ENCODE measurements around the gene THYN1. TPM values are rescaled to one million over a fixed set of nuclear protein-coding genes. Genes with fewer than 3 reads are reported as not detected.

THYN1 gene
- total and polyA plus RNA-seq, 2 of the 13 experiments (the other 11 are each of a cell fraction or from before 2014, with no cell fraction given): 36.1 to 87.6 TPM

GRCh38 chr11:134289167-134289566, 36.0 kb upstream of the THYN1 start:
- CTCF ChIA-PET (ENCODE audit: low intra/inter-chr PET ratio, low total read pairs): no interaction called here
- FAIRE-seq: no peak

DNA sequence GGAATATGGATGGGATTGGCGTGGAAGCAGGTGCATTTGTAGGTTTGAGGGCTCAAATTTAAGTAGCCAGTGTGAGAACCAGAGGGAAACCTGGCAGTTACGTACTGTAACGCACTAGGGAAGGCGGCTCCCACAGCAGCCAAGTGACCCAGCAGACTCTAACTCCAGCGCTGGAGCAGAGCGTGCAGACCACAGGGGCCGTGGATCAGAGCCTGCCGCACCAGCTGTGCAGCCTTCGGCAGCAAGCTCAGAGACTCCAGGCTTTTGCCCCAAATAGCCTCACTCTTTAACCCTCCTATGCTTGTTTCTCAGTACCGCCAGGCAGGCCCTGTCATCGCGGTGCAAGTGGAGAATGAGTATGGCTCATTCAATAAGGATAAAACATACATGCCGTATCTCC, 35.3 kb upstream of the THYN1 start:
- H3K4me1 ChIP-seq (ENCODE audit: insufficient read depth, low read length): no peaks in the 10 kb centered on the region
- DNase-seq (ENCODE audit: low spot score) (no peak), FAIRE-seq (no peak), ATAC-seq (no peak)
- POLR2A ChIA-PET: no interaction called here
- BruUV-seq (replicated peaks): no TSS peak
- WGBS (ENCODE audit: low lambda C conversion rate): 64% methylated on average over 8 of the region's 13 CpGs
- H3K9ac ChIP-seq (ENCODE audit: insufficient read depth, low read depth, low read length): no peak overlapping the region
- H4K20me1 ChIP-seq (ENCODE audit: insufficient read depth, low read length): no peaks in the 10 kb centered on the region
- H3K79me2 ChIP-seq (ENCODE audit: insufficient read depth, low read length): no peaks in the 10 kb centered on the region
- H3K27me3 ChIP-seq (ENCODE audit: control insufficient read depth in 1 of 2, insufficient read depth in 2 of 2, low read length in 2 of 2): peaks cover 0 to 42% of the 10 kb centered on the region in 2 experiments; a peak in 4 of 5 replicates
- no peak overlapping the region for H3K4me2 ChIP-seq (ENCODE audit: low read depth, low read length)
- in situ Hi-C loops (cut with HindIII; ENCODE audit: extremely low pct_ligation_motif_present, low pct_unique_long_range_greater_than_20kb): no loop called here
- H3K27ac ChIP-seq (ENCODE audit: extremely low read length, insufficient read depth, low read length): no peak overlapping the region
- no peak overlapping the region for H3K4me3 ChIP-seq (replicated peaks in 1 of 3; ENCODE audit: insufficient read depth in 1 of 3, low read depth in 2 of 3, low read length in 3 of 3)
- H3K36me3 ChIP-seq (replicated peaks in 1 of 2; ENCODE audit: control insufficient read depth in 1 of 2, insufficient read depth in 2 of 2, low read length in 2 of 2): no peaks in the 10 kb centered on the region
- H3K9me3 ChIP-seq (ENCODE audit: low read length): no peaks in the 10 kb centered on the region
- intact Hi-C loops (cut with micrococcal nuclease; ENCODE audit: unreplicated experiment): no loop called here
- no peak overlapping the region for H2AFZ ChIP-seq (ENCODE audit: low read length)
- CTCF ChIA-PET (ENCODE audit: low intra/inter-chr PET ratio, low total read pairs): no interaction called here
- TF ChIP-seq ZNF891 (CRISPR knock-in tag; IDR thresholded peaks at IDR 0.05): no peak
- TF ChIP-seq FOSL1 (CRISPR knock-in tag; IDR thresholded peaks at IDR 0.05; ENCODE audit: borderline replicate concordance): no peak
- TF ChIP-seq TRIM24 (CRISPR knock-in tag; IDR thresholded peaks at IDR 0.05): no peak
- TF ChIP-seq, protein P1, sequence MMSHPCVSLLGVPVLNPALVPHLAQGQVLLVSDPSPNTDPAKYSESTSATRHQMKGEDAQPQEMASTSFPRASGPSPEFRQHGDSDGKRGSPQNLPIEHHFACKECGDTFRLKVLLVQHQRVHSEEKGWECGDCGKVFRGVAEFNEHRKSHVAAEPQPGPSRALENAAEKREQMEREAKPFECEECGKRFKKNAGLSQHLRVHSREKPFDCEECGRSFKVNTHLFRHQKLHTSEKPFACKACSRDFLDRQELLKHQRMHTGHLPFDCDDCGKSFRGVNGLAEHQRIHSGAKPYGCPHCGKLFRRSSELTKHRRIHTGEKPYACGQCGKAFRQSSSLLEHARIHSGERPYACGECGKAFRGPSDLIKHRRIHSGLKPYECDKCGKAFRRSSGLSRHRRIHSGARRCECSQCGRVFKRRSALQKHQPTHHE (CRISPR knock-in tag; IDR thresholded peaks at IDR 0.05; ENCODE audit: borderline replicate concordance): no peak
- TF ChIP-seq, protein P2, sequence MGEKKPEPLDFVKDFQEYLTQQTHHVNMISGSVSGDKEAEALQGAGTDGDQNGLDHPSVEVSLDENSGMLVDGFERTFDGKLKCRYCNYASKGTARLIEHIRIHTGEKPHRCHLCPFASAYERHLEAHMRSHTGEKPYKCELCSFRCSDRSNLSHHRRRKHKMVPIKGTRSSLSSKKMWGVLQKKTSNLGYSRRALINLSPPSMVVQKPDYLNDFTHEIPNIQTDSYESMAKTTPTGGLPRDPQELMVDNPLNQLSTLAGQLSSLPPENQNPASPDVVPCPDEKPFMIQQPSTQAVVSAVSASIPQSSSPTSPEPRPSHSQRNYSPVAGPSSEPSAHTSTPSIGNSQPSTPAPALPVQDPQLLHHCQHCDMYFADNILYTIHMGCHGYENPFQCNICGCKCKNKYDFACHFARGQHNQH (CRISPR knock-in tag; IDR thresholded peaks at IDR 0.05): no peak
- TF ChIP-seq ZNF207 (IDR thresholded peaks at IDR 0.05; ENCODE audit: borderline replicate concordance): no peak
- TF ChIP-seq, protein P3, sequence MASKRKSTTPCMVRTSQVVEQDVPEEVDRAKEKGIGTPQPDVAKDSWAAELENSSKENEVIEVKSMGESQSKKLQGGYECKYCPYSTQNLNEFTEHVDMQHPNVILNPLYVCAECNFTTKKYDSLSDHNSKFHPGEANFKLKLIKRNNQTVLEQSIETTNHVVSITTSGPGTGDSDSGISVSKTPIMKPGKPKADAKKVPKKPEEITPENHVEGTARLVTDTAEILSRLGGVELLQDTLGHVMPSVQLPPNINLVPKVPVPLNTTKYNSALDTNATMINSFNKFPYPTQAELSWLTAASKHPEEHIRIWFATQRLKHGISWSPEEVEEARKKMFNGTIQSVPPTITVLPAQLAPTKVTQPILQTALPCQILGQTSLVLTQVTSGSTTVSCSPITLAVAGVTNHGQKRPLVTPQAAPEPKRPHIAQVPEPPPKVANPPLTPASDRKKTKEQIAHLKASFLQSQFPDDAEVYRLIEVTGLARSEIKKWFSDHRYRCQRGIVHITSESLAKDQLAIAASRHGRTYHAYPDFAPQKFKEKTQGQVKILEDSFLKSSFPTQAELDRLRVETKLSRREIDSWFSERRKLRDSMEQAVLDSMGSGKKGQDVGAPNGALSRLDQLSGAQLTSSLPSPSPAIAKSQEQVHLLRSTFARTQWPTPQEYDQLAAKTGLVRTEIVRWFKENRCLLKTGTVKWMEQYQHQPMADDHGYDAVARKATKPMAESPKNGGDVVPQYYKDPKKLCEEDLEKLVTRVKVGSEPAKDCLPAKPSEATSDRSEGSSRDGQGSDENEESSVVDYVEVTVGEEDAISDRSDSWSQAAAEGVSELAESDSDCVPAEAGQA (IDR thresholded peaks at IDR 0.05; ENCODE audit: low read depth): no peak
- TF ChIP-seq, protein P3 (CRISPR knock-in tag; IDR thresholded peaks at IDR 0.05; ENCODE audit: borderline replicate concordance): no peak

More at GRCh38 chr11:134289167-134289566, 36.0 kb upstream of the THYN1 start:
- H3K27ac ChIP-seq (ENCODE audit: extremely low read length, insufficient read depth, low read length): no peak overlapping the region
- no peaks in the 10 kb centered on the region for H3K4me1 ChIP-seq (ENCODE audit: insufficient read depth, low read length)
- TF ChIP-seq EEA1 (CRISPR knock-in tag; IDR thresholded peaks at IDR 0.05; ENCODE audit: borderline replicate concordance): no peak
- peak; percentile 52 for TF ChIP-seq MAFF (IDR thresholded peaks at IDR 0.05; ENCODE audit: low read depth, low read length)
- TF ChIP-seq MAFK (conservative IDR thresholded peaks at IDR 0.05 in 1 of 2, IDR thresholded peaks at IDR 0.05 in 1 of 2; ENCODE audit: low read length in 2 of 2): peak; percentile 27 to 73; a peak in 2 of 4 replicates
- in situ Hi-C loops (cut with HindIII; ENCODE audit: extremely low pct_ligation_motif_present, low pct_unique_long_range_greater_than_20kb) (no loop called here), intact Hi-C loops (cut with micrococcal nuclease; ENCODE audit: unreplicated experiment) (no loop called here)
- no peaks in the 10 kb centered on the region for H4K20me1 ChIP-seq (ENCODE audit: insufficient read depth, low read length)
- DNase-seq (ENCODE audit: low spot score) (no peak), ATAC-seq (no peak)
- H3K79me2 ChIP-seq (ENCODE audit: insufficient read depth, low read length): no peaks in the 10 kb centered on the region
- POLR2A ChIA-PET: no interaction called here
- BruUV-seq (replicated peaks): no TSS peak
- H3K9me3 ChIP-seq (ENCODE audit: low read length): no peaks in the 10 kb centered on the region
- no peak overlapping the region for H3K4me2 ChIP-seq (ENCODE audit: low read depth, low read length)
- H3K4me3 ChIP-seq (replicated peaks in 1 of 3; ENCODE audit: insufficient read depth in 1 of 3, low read depth in 2 of 3, low read length in 3 of 3): no peak overlapping the region
- 25% methylated on average over 4 of the region's 4 CpGs for WGBS (ENCODE audit: low lambda C conversion rate)
- H3K27me3 ChIP-seq (ENCODE audit: control insufficient read depth in 1 of 2, insufficient read depth in 2 of 2, low read length in 2 of 2): peaks cover 0 to 39% of the 10 kb centered on the region in 2 experiments; a peak in 3 of 5 replicates
- no peak overlapping the region for H3K9ac ChIP-seq (ENCODE audit: insufficient read depth, low read depth, low read length)
- H3K36me3 ChIP-seq (replicated peaks in 1 of 2; ENCODE audit: control insufficient read depth in 1 of 2, insufficient read depth in 2 of 2, low read length in 2 of 2): no peaks in the 10 kb centered on the region
- no peak overlapping the region for H2AFZ ChIP-seq (ENCODE audit: low read length)
